HG03097 (cell line): ENCODE measurements around the gene LAMC3.

Experiments used
- ATAC-seq: cut with Tn5 transposase; IDR thresholded peaks from one replicate; pipeline ENCODE4 v1.9.1; 2021; ENCODE audit not compliant: unreplicated experiment, low FRiP score

Gene LAMC3

GRCh38 chr9:131008909-131009618 is at the start of gene LAMC3:
LAMC3 (plus strand) TSS chr9:131009174; CDS start chr9:131009215, 41 bp downstream.
- no peak for ATAC-seq

- ATAC-seq, result no peak
Measured at GRCh38 chr9:130959809-130960334, 49.1 kb upstream of the LAMC3 start.

- no peak for ATAC-seq
Measured at GRCh38 chr9:130960522-130961378, 48.2 kb upstream of the LAMC3 start.

GRCh38 chr9:130961511-130962300 is 47.3 kb upstream of the LAMC3 start:
- no peak for ATAC-seq

GRCh38 chr9:130962418-130963316 is 46.3 kb upstream of the LAMC3 start:
- ATAC-seq, result no peak

- no peak for ATAC-seq
Measured at GRCh38 chr9:130963337-130963908, 45.6 kb upstream of the LAMC3 start.

- ATAC-seq, result no peak
Measured at GRCh38 chr9:130963916-130964315, 45.1 kb upstream of the LAMC3 start.

GRCh38 chr9:130965680-130966079 is 43.3 kb upstream of the LAMC3 start:
- ATAC-seq, result no peak

GRCh38 chr9:130970052-130970451 is 38.9 kb upstream of the LAMC3 start:
- no peak for ATAC-seq

- no peak for ATAC-seq
Measured at GRCh38 chr9:130970855-130971254, 38.1 kb upstream of the LAMC3 start.

GRCh38 chr9:130971294-130971849 is 37.6 kb upstream of the LAMC3 start:
- no peak for ATAC-seq

GRCh38 chr9:130972277-130972956 is 36.6 kb upstream of the LAMC3 start:
- ATAC-seq, result no peak

GRCh38 chr9:130972957-130973685 is 35.9 kb upstream of the LAMC3 start:
- no peak for ATAC-seq

GRCh38 chr9:130973686-130974281 is 35.2 kb upstream of the LAMC3 start:
- no peak for ATAC-seq

- no peak for ATAC-seq
Measured at GRCh38 chr9:130974697-130975096, 34.3 kb upstream of the LAMC3 start.

GRCh38 chr9:130975156-130975555 is 33.8 kb upstream of the LAMC3 start:
- ATAC-seq, result no peak
